NCI-H2196 treated with DMSO at 0.1 percent for 48 hours (cell line): ENCODE results near the gene OR10K2.
"Not testable (repeated sequence)": the region's sequence is repeated elsewhere in the genome, so short reads cannot be mapped to it uniquely, and the experiment has no call there.

Experiments used
- DNase-seq: peaks from one replicate; lab custom pipeline; 2025; ENCODE audit not compliant: unreplicated experiment; lab: John Stamatoyannopoulos, UW

Gene OR10K2, protein sequence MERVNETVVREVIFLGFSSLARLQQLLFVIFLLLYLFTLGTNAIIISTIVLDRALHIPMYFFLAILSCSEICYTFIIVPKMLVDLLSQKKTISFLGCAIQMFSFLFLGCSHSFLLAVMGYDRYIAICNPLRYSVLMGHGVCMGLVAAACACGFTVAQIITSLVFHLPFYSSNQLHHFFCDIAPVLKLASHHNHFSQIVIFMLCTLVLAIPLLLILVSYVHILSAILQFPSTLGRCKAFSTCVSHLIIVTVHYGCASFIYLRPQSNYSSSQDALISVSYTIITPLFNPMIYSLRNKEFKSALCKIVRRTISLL

DNA sequence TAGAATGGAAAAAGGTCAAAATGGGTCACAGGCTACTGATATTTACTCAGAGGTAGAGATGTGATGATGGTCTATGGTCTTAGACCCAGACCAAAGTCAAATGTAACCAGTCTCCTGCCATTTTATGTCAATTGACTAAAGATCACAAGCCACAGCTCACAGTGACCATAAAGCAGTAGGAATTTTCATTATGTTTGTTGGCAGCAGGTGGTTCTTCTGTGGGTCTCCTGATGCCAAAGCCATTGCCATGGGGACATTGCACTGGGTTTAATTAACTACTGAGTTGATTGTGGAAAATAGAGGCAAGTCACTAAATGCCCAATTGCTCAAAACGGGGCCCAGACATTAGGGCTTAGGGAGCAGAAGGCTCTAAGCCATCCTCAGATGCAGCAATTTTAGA, at the start of gene OR10K2:
Gene OR10K2 (minus strand): TSS at position 101 of the 400 bp plus-strand sequence. CDS start 5,371 bp downstream, outside the sequence.
- no peak for DNase-seq

DNA sequence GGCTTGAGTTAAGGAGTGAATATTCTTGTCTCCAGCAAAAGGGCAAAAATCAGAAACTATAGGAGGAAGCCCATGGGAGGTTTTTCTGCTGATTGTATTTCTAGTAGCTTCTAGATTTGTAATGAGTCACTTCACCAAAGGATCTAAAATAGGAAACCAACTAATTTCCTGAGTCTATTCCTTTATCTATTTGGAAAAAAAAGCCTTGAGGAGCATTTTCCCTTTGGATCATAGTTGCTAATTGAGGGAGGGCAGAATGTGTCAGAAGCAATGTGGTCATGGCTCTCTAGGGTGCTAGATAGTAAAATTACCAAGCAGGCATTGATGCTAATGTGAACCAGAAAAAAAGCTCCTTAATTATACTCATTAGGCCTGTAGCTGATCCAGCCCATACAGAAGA, 45.9 kb upstream of the OR10K2 start, which contains the start of gene OR10R2:
Gene OR10R2 (plus strand): TSS at position 301 of the 400 bp plus-strand sequence. CDS start 106 bp downstream, outside the sequence.
- DNase-seq: no peak

DNA sequence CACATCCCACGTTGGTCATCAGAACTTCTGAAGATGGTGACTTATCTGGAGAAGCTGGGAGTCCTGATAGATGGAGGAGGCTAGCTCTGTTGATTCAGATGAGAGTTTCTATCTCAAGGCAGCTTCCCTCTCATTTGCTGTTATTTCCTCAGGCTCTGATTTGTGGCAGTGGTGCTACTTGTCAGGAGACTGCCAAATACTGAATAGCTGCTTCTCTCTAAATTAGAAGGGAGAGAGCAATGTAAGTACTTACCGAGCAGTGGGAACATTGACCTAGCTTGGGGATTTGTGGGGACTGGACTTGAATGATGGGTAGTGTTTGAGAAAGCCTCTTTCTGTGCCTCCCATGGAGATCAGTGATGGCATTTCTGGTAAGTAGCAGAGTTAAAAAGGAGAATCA, 35.5 kb upstream of the OR10K2 start, which contains the start of gene OR10K1:
Gene OR10K1 (plus strand): TSS at position 301 of the 400 bp plus-strand sequence. CDS start 3,728 bp downstream, outside the sequence.
- no peak for DNase-seq

DNA sequence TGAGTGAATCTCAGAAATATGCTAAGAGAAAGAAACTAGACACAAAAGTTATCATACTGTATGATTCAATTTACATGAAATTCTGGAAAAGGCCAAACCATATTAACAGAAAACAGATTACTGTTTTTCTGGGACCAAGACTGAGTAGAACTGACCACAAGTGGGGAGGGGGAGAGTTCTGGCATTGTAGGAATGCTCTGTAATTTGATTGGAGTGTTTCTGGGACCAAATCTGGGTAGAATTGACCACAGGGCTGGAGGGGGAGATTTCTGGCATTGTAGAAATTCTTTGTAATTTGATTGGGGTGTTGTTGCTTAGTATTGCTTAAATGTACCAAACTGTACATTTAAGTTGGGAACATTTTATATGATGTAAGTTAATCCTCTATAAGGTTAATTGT, 32.2 kb upstream of the OR10K2 start:
- DNase-seq: no peak

DNA sequence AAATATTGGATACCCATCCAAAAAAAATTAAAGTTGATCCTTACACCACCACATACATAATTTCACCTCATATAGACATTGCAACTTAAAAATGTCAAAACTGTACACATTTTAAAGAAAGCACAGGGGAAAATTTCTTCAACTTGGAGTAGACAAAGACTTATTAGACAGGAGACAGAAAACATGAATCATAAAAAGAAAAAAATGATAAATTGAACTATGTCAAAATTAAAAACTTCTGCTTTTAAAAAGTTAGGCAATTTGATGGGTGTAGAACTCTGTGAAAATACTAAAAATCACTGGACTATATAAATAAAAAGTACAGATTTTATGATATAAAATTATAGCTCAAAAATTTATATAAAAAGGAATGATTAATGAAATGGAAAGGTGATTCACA, 31.2 kb upstream of the OR10K2 start:
- DNase-seq: no peak

DNA sequence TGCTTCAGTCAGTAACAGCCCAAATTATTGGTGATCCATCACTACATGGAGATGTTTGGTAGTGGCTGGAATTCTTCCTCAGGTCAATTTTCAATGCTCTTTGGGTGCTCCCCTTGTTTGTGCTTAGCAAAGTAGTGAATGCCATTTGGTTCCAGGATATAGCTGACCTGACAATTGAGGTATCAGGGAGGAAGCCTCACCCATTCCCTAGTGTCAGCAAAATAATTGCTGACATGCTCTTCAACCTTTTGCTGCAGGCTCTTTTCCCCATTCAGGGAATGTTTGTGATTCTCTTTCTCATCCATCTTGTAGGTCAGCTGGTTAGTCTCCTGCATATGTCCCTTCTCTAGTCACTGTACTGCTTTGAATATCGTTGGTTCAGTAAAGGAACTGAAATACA, 28.5 kb upstream of the OR10K2 start:
- DNase-seq: no peak

- DNase-seq: no peak
These were observed 19.3 kb upstream of the OR10K2 start for GRCh38 chr1:158445376-158445775.

GRCh38 chr1:158434741-158435140, 8.7 kb upstream of the OR10K2 start:
- no peak for DNase-seq

GRCh38 chr1:158430163-158430562, 4.1 kb upstream of the OR10K2 start:
- not testable (repeated sequence) for DNase-seq

- no peak for DNase-seq
These were observed 1.0 kb downstream of the OR10K2 start for GRCh38 chr1:158425027-158425426.

DNA sequence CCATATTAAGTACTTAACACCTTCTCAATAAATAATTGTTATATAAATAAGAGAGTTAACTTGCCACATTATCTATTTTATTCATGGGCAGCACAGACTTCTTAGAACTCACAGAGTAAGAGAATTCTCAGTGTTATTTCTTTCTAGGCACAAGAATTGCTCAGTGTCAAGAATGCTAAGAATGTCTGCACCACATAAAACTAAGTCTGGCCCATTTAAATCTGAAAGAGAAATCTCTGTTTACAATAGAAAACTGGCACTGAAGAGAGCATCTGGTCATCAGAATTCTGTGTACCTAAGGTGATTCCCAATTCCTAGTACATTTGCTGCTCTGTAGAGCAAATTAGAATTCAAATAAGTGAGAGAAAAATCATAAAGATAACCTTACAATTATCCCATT, 3.8 kb downstream of the OR10K2 start:
- no peak for DNase-seq

DNA sequence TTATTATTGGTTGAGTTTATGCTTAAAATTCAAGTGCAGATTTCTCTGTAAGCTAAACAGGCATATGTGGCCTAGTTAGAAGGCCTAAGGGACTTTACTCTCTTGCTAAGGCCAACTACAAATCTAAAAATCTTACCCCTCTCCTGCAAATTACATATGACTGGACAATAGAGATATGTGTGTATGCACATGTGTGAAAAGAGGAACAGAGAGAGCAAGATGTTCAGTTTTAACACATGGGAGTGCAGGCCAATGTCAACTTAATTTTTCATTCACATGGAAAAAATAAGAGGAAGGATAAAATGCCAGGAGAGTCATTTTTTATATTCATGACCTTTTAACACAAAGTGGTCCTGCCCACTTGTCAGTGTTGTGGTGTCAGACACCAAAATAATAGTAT, 8.5 kb downstream of the OR10K2 start:
- DNase-seq: no peak

DNA sequence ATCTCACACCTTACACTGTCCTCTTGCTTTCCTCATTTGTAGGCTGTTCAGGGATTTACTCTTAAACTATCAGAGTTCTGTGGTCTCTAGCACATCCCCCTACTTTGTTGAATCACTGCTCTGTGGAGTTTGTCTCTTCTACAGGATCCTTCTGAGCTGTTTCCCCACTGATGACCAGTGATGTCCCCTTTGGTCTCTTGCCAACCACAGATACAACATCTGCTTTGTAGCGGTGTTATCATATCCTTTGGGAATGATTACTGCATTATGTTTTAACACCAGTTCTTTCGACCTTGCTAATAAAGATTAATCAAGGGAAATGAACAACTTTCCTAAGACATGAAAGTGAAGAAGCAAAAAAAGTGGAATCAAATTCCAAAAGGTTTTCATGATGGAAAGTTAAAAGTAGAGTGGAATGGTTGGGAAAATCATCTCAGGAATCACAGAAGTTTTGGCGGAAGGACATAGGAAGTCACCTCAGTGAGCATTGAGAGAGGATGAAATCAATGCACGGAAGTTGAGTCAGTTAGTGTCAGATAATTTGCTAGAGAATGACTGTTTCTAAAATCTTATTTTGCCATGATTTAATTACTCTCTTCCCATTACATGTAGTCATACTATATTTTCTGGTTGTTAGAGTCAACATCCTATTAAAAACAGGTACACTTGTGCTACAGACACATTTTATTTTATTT, 11.2 kb downstream of the OR10K2 start:
- no peak for DNase-seq

DNA sequence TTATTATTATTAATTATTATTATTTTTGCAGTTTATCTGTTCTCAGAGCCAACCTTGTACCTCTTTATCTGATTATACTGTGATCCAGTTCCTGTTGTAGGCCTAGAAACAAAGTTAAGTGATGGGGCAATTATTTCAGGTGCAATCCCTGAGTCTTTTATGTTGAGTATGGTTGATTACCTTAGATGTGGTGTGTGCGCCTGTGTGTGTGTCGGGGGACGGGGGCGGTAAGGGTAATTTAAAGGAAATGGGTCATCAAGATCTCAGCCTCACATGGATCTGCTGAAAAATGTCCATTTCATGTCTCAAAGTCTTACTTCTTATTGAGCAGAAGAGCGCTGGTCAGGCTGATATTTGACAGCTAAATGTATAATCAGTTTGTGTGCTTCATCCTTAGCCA, 18.9 kb downstream of the OR10K2 start:
- DNase-seq: no peak

DNA sequence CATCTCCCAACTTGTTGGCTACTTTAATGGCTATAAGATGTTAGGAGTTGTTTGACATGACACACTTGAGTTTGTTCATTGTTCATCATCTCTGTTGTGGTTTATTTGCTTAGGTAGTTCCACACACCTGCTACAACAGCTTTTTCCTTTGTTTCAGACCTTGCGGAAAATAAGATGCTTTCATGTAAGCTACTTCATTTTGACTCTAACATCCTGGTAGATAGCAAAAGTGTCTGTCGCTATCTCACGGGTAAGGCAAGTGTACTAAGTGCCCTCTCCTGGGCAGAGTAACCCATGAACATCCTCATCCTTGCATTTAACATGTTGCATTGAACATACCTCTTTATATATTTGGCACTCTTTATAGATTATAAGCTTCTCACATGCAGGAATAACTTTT, 25.2 kb downstream of the OR10K2 start:
- no peak for DNase-seq

DNA sequence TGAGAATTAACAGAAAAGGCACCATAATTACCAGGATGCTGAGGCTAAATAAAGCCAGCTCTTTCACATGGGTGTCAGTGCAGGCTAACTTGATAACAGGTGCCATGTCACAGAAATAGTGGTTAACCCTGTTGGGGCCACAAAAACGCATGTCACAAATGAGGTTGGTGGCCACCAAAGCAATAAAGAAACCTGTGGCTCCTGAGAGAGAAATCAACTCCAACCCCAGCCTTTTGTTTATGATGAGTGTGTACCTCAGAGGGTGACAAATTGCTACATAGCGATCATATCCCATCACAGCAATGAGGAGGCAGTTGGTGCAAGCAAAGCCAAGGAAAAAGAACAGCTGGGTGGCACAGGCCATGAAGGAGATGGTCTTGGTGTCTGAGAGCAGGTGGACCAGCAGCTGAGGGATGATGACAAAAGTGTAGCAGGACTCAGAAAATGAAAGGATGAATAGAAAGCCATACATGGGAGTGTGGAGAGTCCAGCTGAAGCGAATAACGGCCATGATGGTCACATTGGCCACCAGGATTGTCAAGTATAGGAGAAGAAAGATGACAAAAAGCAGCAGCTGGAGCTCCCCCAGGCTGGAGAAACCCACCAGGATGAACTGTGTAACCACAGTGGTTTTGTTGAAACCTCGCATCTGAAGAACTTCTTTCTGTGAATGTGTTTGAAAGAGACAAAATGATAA, 27.1 kb downstream of the OR10K2 start, which contains the start of gene OR10T2:
Gene OR10T2 (minus strand): TSS at position 649 of the 697 bp plus-strand sequence. CDS start 0 bp downstream, at position 649.
- DNase-seq: no peak

GRCh38 chr1:158396646-158397045, 29.4 kb downstream of the OR10K2 start:
- no peak for DNase-seq

- no peak for DNase-seq
These were observed 32.6 kb downstream of the OR10K2 start for GRCh38 chr1:158393476-158393875.

- no peak for DNase-seq
These were observed 34.9 kb downstream of the OR10K2 start for GRCh38 chr1:158391099-158391498.

- no peak for DNase-seq
These were observed 35.7 kb downstream of the OR10K2 start for GRCh38 chr1:158390331-158390730.

DNA sequence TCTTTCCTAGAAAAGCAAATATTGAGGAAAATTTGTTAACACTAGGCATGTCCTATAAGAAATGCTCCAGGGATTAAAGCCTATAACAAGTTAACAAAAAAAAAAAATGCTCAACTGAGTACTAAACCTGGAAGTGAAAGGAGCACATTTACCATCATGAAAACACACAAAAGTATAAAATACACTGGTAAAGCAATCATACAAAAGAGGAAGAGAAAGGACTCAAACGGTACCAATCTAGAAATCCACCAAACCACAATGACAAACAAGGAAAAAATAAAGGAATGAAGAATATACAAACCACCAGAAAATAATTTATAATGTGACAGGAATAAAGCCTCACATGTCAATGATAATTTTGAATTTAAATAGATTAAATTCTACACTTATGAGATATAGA, 51.2 kb downstream of the OR10K2 start:
- DNase-seq: no peak

DNA sequence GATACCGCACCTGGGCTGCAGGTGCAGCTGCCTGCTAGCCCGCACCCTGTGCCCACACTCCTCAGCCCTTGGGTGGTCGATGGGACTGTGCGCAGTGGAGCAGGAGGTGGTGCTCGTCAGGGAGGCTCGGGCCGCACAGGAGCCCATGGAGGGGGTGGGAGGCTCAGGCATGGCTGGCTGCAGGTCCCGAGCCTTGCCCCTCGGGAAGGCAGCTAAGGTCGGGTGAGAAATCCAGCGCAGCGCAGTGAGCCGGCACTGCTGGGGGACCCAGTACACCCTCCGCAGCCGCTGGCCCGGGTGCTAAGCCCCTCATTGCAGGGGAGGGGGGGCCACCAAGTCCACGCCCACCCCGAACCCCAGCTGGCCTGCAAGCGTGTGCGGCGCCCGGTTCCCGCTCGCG, 51.9 kb downstream of the OR10K2 start:
- not testable (repeated sequence) for DNase-seq
